Pancreas (tissue), 10 donors: Measurements from ENCODE around the gene HS6ST1. TPM values are rescaled to one million over a fixed set of nuclear protein-coding genes. Genes with fewer than 3 reads are reported as not detected.
A peak's percentile ranks its signal among the peaks of the same experiment; 100 is the strongest.
"Not testable (repeated sequence)": the region's sequence is repeated elsewhere in the genome, so short reads cannot be mapped to it uniquely, and the experiment has no call there.

Experiments used
- ATAC-seq, 4 donors: fragments of 200-7000 bp; cut with Tn5 transposase; one replicate each; pipeline versions ENCODE4 v1.8.0 to v1.9.1; 2020; ENCODE audit warnings: mild to moderate bottlenecking in 4 of 4, moderate library complexity in 4 of 4
- DNase-seq, 6 donors: peaks; one replicate each; pipeline ENCODE4 v3.0.0-alpha.2; 2020
- FAIRE-seq: peaks from 2 replicates; lab custom pipeline; 2012; peaks lifted over from hg19 to GRCh38; lab: Jason Lieb, UNC
- H3K27ac ChIP-seq, 4 donors: fragments of 200-600 bp; sonication (generic); 1 replicate in 3 of 4; 2 replicates in 1 of 4; pipeline versions ENCODE4 v1.5.0 to v1.8.0; 2020
- H3K27me3 ChIP-seq, 4 donors: fragments of 200-600 bp; one replicate each; pipeline ENCODE4 v1.8.0; 2021
- H3K36me3 ChIP-seq, 3 donors: fragments of 200-600 bp; sonication (generic) in 1 of 3; one replicate each; pipeline versions ENCODE4 v1.5.0 to v1.8.0; 2020 to 2021
- H3K4me1 ChIP-seq, 3 donors: fragments of 200-600 bp; one replicate each; pipeline ENCODE4 v1.8.0; 2021
- H3K4me3 ChIP-seq, 4 donors: fragments of 200-600 bp; sonication (generic) in 2 of 4; one replicate each; pipeline versions ENCODE4 v1.5.0 to v1.8.0; 2020 to 2021
- H3K9me3 ChIP-seq, 4 donors: fragments of 200-600 bp; one replicate each; pipeline ENCODE4 v1.8.0; 2021
- CTCF ChIP-seq, 4 donors: fragments of 200-600 bp; sonication (generic) in 3 of 4; IDR thresholded peaks; one replicate each; pipeline versions ENCODE4 v1.5.0 to v1.8.0; 2021; ENCODE audit warnings: antibody characterized with exemption in 4 of 4
- WGBS, 2 donors: extraction: QIAGEN DNeasy Blood & Tissue Kit; methylation state at CpG; one replicate each; pipeline ENCODE4 v1.1.7; 2013; 5-methylcytosine and 5-hydroxymethylcytosine counted together
- intact Hi-C, 3 donors: fragments of 100-400 bp; cut with DNase I; formaldehyde crosslinking; loops; one replicate each; pipeline versions ENCODE4 v1.11.1 to v1.14.2; 2022
- polyA plus RNA-seq, 2 donors: library from polyadenylated mRNA; stranded (reverse); fragments of 200-250 nt; gene quantifications; one replicate each; pipeline ENCODE4 v1.2.3, GENCODE V29; 2013
- total RNA-seq, 6 donors: library from RNA; stranded (reverse); fragmentation: NEBNext Ultra II Directional in 4 of 6; extraction: Animal tissue kit (Norgen Biotek cat#: 25700) in 4 of 6; gene quantifications; one replicate each; pipeline versions ENCODE4 v1.2.1 to v1.2.4, GENCODE V29; 2021 to 2023
- donor health status: healthy with polysubstance abuse.
- donor health status: DM: no; HTN: no; CAD: no; lungs with moderate emphysema.
- donor health status: DM: no; HTN: no; CAD: no.
- donor health status: control.
- donor health status: control.
- donor health status: Bipolar disorder and iron deficiency.
- donor health status: DM: yes; HTN: yes; CAD: no.
- donor health status: DM: no; HTN: no; CAD: no.
- donor health status: DM: no; HTN: no; CAD: no.
- donor health status: DM: yes; HTN: yes; CAD: no.

The HS6ST1 gene
- total and polyA plus RNA-seq, 8 donors = 20.7 to 47.8 (median 25.5) TPM

GRCh38 chr2:128269990-128270671 lies 48.5 kb downstream of the HS6ST1 start:
- intact Hi-C loops = no loop called here

GRCh38 chr2:128269063-128269989 lies 49.3 kb downstream of the HS6ST1 start:
- Histone ChIP-seq H3K36me3 (no peaks in the 10 kb centered on the region), H3K4me3 (no peak overlapping the region), H3K4me1 (no peaks in the 10 kb centered on the region), H3K9me3 (no peaks in the 10 kb centered on the region), H3K27me3 (no peaks in the 10 kb centered on the region), H3K27ac (no peak overlapping the region)
- intact Hi-C loops = no loop called here
- WGBS, 2 donors = 90 to 92% methylated on average over 27 of the region's 27 CpGs
- ATAC-seq = no peak
- DNase-seq = peak in 3 of 6 donors; percentile 33 to 67 (median 54)
- FAIRE-seq = no peak
- TF ChIP-seq CTCF (IDR thresholded peaks at IDR 0.05) = no peak

More at GRCh38 chr2:128269990-128270671, 48.5 kb downstream of the HS6ST1 start:
- no peaks in the 10 kb centered on the region for H3K9me3 ChIP-seq
- ATAC-seq = no peak
- DNase-seq = no peak
- no peaks in the 10 kb centered on the region for H3K4me1 ChIP-seq
- H3K36me3 ChIP-seq = peaks cover 0 to 4% (median 0%) of the 10 kb centered on the region in 3 donors
- no peak for FAIRE-seq
- TF ChIP-seq CTCF (IDR thresholded peaks at IDR 0.05) = no peak
- H3K27me3 ChIP-seq = no peaks in the 10 kb centered on the region
- no peak overlapping the region for H3K27ac ChIP-seq
- 86 to 90% methylated on average over 16 of the region's 16 CpGs for WGBS, 2 donors
- H3K4me3 ChIP-seq = no peak overlapping the region

GRCh38 chr2:128268611-128269010 lies 50.1 kb downstream of the HS6ST1 start:
- ATAC-seq, H3K36me3 ChIP-seq, H3K4me3 ChIP-seq, H3K27me3 ChIP-seq, H3K4me1 ChIP-seq, DNase-seq, FAIRE-seq, H3K9me3 ChIP-seq, intact Hi-C loops, H3K27ac ChIP-seq: not testable (repeated sequence)
- WGBS, 2 donors = 93 to 96% methylated on average over 19 to 20 of the region's 23 CpGs

- H3K4me1 ChIP-seq, H3K36me3 ChIP-seq, H3K4me3 ChIP-seq, H3K9me3 ChIP-seq, intact Hi-C loops, H3K27ac ChIP-seq, H3K27me3 ChIP-seq, ATAC-seq, FAIRE-seq: not testable (repeated sequence)
- peak in 1 of 6 donors; percentile 61 for DNase-seq
- WGBS, 2 donors = 94 to 96% methylated on average over 35 to 37 of the region's 38 CpGs
Measured at GRCh38 chr2:128268145-128268544, 50.5 kb downstream of the HS6ST1 start.

GRCh38 chr2:128267649-128268048 lies 51.0 kb downstream of the HS6ST1 start:
- H3K9me3 ChIP-seq, H3K36me3 ChIP-seq, ATAC-seq, FAIRE-seq, H3K27me3 ChIP-seq, DNase-seq, H3K27ac ChIP-seq, intact Hi-C loops, H3K4me3 ChIP-seq, H3K4me1 ChIP-seq: not testable (repeated sequence)
- WGBS, 2 donors = 94 to 98% methylated on average over 9 to 11 of the region's 11 CpGs

- H3K27ac ChIP-seq, intact Hi-C loops, H3K9me3 ChIP-seq, H3K4me1 ChIP-seq, H3K4me3 ChIP-seq, H3K27me3 ChIP-seq, FAIRE-seq, ATAC-seq, H3K36me3 ChIP-seq, DNase-seq: not testable (repeated sequence)
- WGBS, 2 donors = 91 to 95% methylated on average over 6 of the region's 9 CpGs
Measured at GRCh38 chr2:128267197-128267596, 51.5 kb downstream of the HS6ST1 start.

- not testable (repeated sequence) for ATAC-seq, FAIRE-seq
Measured at GRCh38 chr2:128266463-128266862, 52.2 kb downstream of the HS6ST1 start.

GRCh38 chr2:128265608-128265993 lies 53.1 kb downstream of the HS6ST1 start:
- H3K27me3 ChIP-seq, H3K4me1 ChIP-seq, H3K27ac ChIP-seq, H3K36me3 ChIP-seq, H3K9me3 ChIP-seq, H3K4me3 ChIP-seq, DNase-seq, ATAC-seq, intact Hi-C loops, FAIRE-seq: not testable (repeated sequence)
- WGBS, 2 donors = 86 to 91% methylated on average over 4 of the region's 9 CpGs

More at GRCh38 chr2:128266463-128266862, 52.2 kb downstream of the HS6ST1 start:
- H3K4me3 ChIP-seq, H3K27me3 ChIP-seq, H3K4me1 ChIP-seq, intact Hi-C loops, H3K27ac ChIP-seq, DNase-seq, H3K36me3 ChIP-seq, H3K9me3 ChIP-seq: not testable (repeated sequence)
- WGBS, 2 donors = 94% methylated on average over 8 of the region's 8 CpGs
